Uterus (tissue), 2 donors: Measurements from ENCODE around the gene ICA1L.

Experiments used
- POLR2A ChIP-seq, 2 donors: fragments of 450-650 bp; IDR thresholded peaks; one replicate each; pipeline ENCODE4 v1.6.1; 2016; ENCODE audit warnings: antibody characterized with exemption in 2 of 2, mild to moderate bottlenecking in 1 of 2, moderate library complexity in 1 of 2
- TF ChIP-seq, protein P1 (sequence below), 4 experiments: fragments of 200-600 bp in 2 of 4; fragments of 450-650 bp in 2 of 4; sonication (generic) in 2 of 4; IDR thresholded peaks; one replicate each; pipeline ENCODE4 v1.5.1; 2016 to 2019; ENCODE audit warnings: antibody characterized with exemption in 4 of 4, mild to moderate bottlenecking in 2 of 4, moderate library complexity in 1 of 4

DNA sequence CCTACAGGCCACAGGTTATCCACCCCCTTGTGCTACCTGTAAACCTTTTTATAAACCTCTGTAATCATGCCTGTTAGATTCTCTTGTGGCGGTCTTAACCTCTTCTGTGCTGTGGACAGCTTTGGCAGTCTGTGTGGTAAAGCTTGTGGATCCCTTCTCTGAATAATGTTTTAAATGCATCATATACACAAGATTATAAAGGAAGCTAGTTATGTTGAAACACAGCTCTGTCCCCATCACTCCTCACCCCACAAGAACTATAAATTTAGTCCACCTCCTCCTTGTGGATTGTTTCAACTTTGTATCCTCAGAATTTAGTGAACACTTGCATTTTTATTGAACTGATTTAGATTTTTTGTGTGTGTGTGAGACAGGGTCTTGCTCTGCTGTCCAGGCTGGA, 107.7 kb downstream of the ICA1L start:
- TF ChIP-seq, protein P1, sequence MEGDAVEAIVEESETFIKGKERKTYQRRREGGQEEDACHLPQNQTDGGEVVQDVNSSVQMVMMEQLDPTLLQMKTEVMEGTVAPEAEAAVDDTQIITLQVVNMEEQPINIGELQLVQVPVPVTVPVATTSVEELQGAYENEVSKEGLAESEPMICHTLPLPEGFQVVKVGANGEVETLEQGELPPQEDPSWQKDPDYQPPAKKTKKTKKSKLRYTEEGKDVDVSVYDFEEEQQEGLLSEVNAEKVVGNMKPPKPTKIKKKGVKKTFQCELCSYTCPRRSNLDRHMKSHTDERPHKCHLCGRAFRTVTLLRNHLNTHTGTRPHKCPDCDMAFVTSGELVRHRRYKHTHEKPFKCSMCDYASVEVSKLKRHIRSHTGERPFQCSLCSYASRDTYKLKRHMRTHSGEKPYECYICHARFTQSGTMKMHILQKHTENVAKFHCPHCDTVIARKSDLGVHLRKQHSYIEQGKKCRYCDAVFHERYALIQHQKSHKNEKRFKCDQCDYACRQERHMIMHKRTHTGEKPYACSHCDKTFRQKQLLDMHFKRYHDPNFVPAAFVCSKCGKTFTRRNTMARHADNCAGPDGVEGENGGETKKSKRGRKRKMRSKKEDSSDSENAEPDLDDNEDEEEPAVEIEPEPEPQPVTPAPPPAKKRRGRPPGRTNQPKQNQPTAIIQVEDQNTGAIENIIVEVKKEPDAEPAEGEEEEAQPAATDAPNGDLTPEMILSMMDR (IDR thresholded peaks at IDR 0.05), result no peak
- TF ChIP-seq POLR2A (IDR thresholded peaks at IDR 0.05), result no peak
